ENCODE data around the gene PRKAG2. TPM values are rescaled to one million over a fixed set of nuclear protein-coding genes. Genes with fewer than 3 reads are reported as not detected.

PRKAG2 gene
- total RNA-seq, 2 donors from 2014 or later = 22.1 to 35.7 TPM

GRCh38 chr7:151628846-151629604 is 247.9 kb downstream of the PRKAG2 start:
- ATAC-seq = no peak
- no peak overlapping the region for H3K27ac Mint-ChIP-seq
- no peak for DNase-seq (ENCODE audit: low spot score in 2 of 2)
- peaks cover 7 to 17% of the 10 kb centered on the region in 2 donors for H3K36me3 Mint-ChIP-seq
- peaks cover 0 to 5% of the 10 kb centered on the region in 2 donors for H3K9me3 Mint-ChIP-seq

- Mint-ChIP-seq H3K36me3 (peaks cover 0 to 7% of the 10 kb centered on the region in 2 donors), H3K9me3 (no peaks in the 10 kb centered on the region), H3K27ac (no peak overlapping the region)
- ATAC-seq (peak; percentile 55 to 62), DNase-seq (ENCODE audit: low spot score in 2 of 2) (no peak)
Observed at GRCh38 chr7:151626422-151627115, 250.3 kb downstream of the PRKAG2 start.

- no peak for DNase-seq (ENCODE audit: low spot score in 2 of 2)
- ATAC-seq = no peak
- Mint-ChIP-seq H3K9me3 (no peaks in the 10 kb centered on the region), H3K27ac (no peak overlapping the region), H3K36me3 (no peaks in the 10 kb centered on the region)
Observed at GRCh38 chr7:151625606-151626005, 251.3 kb downstream of the PRKAG2 start.

- ATAC-seq (no peak), DNase-seq (ENCODE audit: low spot score in 2 of 2) (no peak)
- Mint-ChIP-seq H3K36me3 (no peaks in the 10 kb centered on the region), H3K27ac (peak overlapping the region; percentile 72 to 77), H3K9me3 (no peaks in the 10 kb centered on the region)
Observed at GRCh38 chr7:151624246-151624928, 252.5 kb downstream of the PRKAG2 start.

- no peaks in the 10 kb centered on the region for H3K36me3 Mint-ChIP-seq
- ATAC-seq (no peak), DNase-seq (ENCODE audit: low spot score in 2 of 2) (no peak)
- H3K27ac Mint-ChIP-seq = no peak overlapping the region
- H3K9me3 Mint-ChIP-seq = no peaks in the 10 kb centered on the region
Observed at GRCh38 chr7:151623766-151624165, 253.1 kb downstream of the PRKAG2 start.

GRCh38 chr7:151621961-151622360 is 255.0 kb downstream of the PRKAG2 start:
- Mint-ChIP-seq H3K36me3 (no peaks in the 10 kb centered on the region), H3K9me3 (no peaks in the 10 kb centered on the region), H3K27ac (no peak overlapping the region)
- no peak for DNase-seq (ENCODE audit: low spot score in 2 of 2)
- no peak for ATAC-seq

GRCh38 chr7:151616443-151617213 is 260.3 kb downstream of the PRKAG2 start:
- ATAC-seq (no peak), DNase-seq (ENCODE audit: low spot score in 2 of 2) (no peak)
- Mint-ChIP-seq H3K36me3 (no peaks in the 10 kb centered on the region), H3K9me3 (no peaks in the 10 kb centered on the region), H3K27ac (no peak overlapping the region)

GRCh38 chr7:151615784-151616183 is 261.1 kb downstream of the PRKAG2 start:
- ATAC-seq (no peak), DNase-seq (ENCODE audit: low spot score in 2 of 2) (no peak)
- Mint-ChIP-seq H3K9me3 (no peaks in the 10 kb centered on the region), H3K36me3 (no peaks in the 10 kb centered on the region), H3K27ac (no peak overlapping the region)

- no peak overlapping the region for H3K27ac Mint-ChIP-seq
Observed at GRCh38 chr7:151615058-151615457, 261.9 kb downstream of the PRKAG2 start.

GRCh38 chr7:151614019-151614418 is 262.9 kb downstream of the PRKAG2 start:
- ATAC-seq = no peak
- H3K27ac Mint-ChIP-seq = no peak overlapping the region
- DNase-seq (ENCODE audit: low spot score in 2 of 2) = no peak
- no peaks in the 10 kb centered on the region for H3K9me3 Mint-ChIP-seq
- no peaks in the 10 kb centered on the region for H3K36me3 Mint-ChIP-seq

More at GRCh38 chr7:151615058-151615457, 261.9 kb downstream of the PRKAG2 start:
- DNase-seq (ENCODE audit: low spot score in 2 of 2) = no peak
- H3K9me3 Mint-ChIP-seq = no peaks in the 10 kb centered on the region
- H3K36me3 Mint-ChIP-seq = no peaks in the 10 kb centered on the region
- no peak for ATAC-seq

- Mint-ChIP-seq H3K9me3 (no peaks in the 10 kb centered on the region), H3K27ac (no peak overlapping the region), H3K36me3 (no peaks in the 10 kb centered on the region)
- no peak for DNase-seq (ENCODE audit: low spot score in 2 of 2)
- ATAC-seq = no peak
Observed at GRCh38 chr7:151611878-151612277, 265.0 kb downstream of the PRKAG2 start.

GRCh38 chr7:151611041-151611440 is 265.9 kb downstream of the PRKAG2 start:
- no peaks in the 10 kb centered on the region for H3K9me3 Mint-ChIP-seq
- ATAC-seq (no peak), DNase-seq (ENCODE audit: low spot score in 2 of 2) (no peak)
- no peak overlapping the region for H3K27ac Mint-ChIP-seq
- H3K36me3 Mint-ChIP-seq = no peaks in the 10 kb centered on the region

- no peak for ATAC-seq
- Mint-ChIP-seq H3K9me3 (peaks cover 0 to 5% of the 10 kb centered on the region in 2 donors), H3K27ac (no peak overlapping the region), H3K36me3 (peaks cover 5 to 8% of the 10 kb centered on the region in 2 donors)
- no peak for DNase-seq (ENCODE audit: low spot score in 2 of 2)
Observed at GRCh38 chr7:151608031-151608551, 268.8 kb downstream of the PRKAG2 start.

- no peak for DNase-seq (ENCODE audit: low spot score in 2 of 2)
- no peak for ATAC-seq
- H3K36me3 Mint-ChIP-seq = peaks cover 5 to 8% of the 10 kb centered on the region in 2 donors
Observed at GRCh38 chr7:151607464-151607867, 269.4 kb downstream of the PRKAG2 start.

GRCh38 chr7:151603951-151604350 is 273.0 kb downstream of the PRKAG2 start:
- Mint-ChIP-seq H3K27ac (no peak overlapping the region), H3K9me3 (peaks cover 0 to 5% of the 10 kb centered on the region in 2 donors), H3K36me3 (peaks cover 5 to 8% of the 10 kb centered on the region in 2 donors)
- no peak for DNase-seq (ENCODE audit: low spot score in 2 of 2)
- ATAC-seq = no peak

More at GRCh38 chr7:151607464-151607867, 269.4 kb downstream of the PRKAG2 start:
- peaks cover 0 to 5% of the 10 kb centered on the region in 2 donors for H3K9me3 Mint-ChIP-seq
- H3K27ac Mint-ChIP-seq = peak overlapping the region in 1 of 2 donors; percentile 16

Data from activated naive CD4-positive, alpha-beta T cell treated with anti-CD3 and anti-CD28 coated beads, Interleukin-2, amount 50 U/mL, for 72 hours (primary cell).